Activated naive CD4-positive, alpha-beta T cell treated with anti-CD3 and anti-CD28 coated beads for 36 hours (primary cell): ENCODE results near the gene KCNE3. TPM values are rescaled to one million over a fixed set of nuclear protein-coding genes. Genes with fewer than 3 reads are reported as not detected.

Experiments used
- CTCF ChIA-PET: fragments of 350-600 bp; sonication (Branson Sonifier 250); formaldehyde crosslinking; loops from one replicate; lab custom pipeline; 2021; ENCODE audit warnings: antibody characterized with exemption; lab: Charles Lee
- DNase-seq: peaks from one replicate; pipeline ENCODE4 v3.0.0-alpha.2; 2020
- H3K27ac Mint-ChIP-seq: one replicate; pipeline ENCODE4 v1.8.0; 2021; ENCODE audit warnings: mild to moderate bottlenecking, mixed read lengths
- H3K27me3 Mint-ChIP-seq: one replicate; pipeline ENCODE4 v1.8.0; 2021; ENCODE audit warnings: low read depth, mixed read lengths
- H3K36me3 Mint-ChIP-seq: one replicate; pipeline ENCODE4 v1.8.0; 2021; ENCODE audit warnings: low read depth, mixed read lengths
- H3K4me1 Mint-ChIP-seq: one replicate; pipeline ENCODE4 v1.8.0; 2021; ENCODE audit warnings: low read depth, mixed read lengths
- H3K4me3 Mint-ChIP-seq: one replicate; pipeline ENCODE4 v1.8.0; 2021; ENCODE audit warnings: mild to moderate bottlenecking, moderate library complexity, mixed read lengths
- H3K9me3 Mint-ChIP-seq: one replicate; pipeline ENCODE4 v1.8.0; 2021; ENCODE audit warnings: mixed read lengths
- intact Hi-C: fragments of 100-400 bp; cut with micrococcal nuclease; formaldehyde crosslinking; loops from one replicate; pipeline ENCODE4 v1.15.1; 2023
- total RNA-seq, 2 experiments: library from RNA; stranded (reverse); gene quantifications; one replicate each; pipeline ENCODE4 v1.2.3, GENCODE V29; 2021

The KCNE3 gene
- total RNA-seq, 2 experiments from 2014 or later: not detected

DNA sequence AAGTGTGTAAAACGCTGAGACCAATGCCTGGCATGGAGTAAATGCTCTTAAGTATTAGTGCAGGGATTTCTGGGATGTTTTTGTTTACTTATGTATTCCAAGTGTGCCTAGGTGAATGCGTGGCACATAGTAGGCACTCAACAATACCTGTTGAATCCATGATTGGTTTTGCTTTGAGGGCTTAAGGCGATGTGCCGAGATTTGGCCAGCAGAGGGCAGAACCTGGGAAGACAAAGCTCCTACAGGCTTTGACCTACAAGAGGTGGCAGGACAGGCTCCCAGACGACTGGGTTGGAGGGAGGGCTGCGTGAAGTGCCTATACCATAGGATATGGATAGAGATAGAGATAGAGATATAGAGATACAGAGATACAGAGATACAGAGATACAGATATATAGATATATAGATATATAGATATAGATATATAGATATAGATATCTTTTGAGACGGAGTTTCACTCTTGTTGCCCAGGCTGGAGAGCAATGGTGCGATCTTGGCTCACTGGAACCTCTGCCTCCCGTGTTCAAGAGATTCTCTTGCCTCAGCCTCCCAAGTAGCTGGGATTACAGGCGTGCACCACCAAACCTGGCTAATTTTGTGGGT lies 13.9 kb downstream of the KCNE3 start:
- no peak overlapping the region for H3K27ac Mint-ChIP-seq
- H3K36me3 Mint-ChIP-seq: no peaks in the 10 kb centered on the region
- no peak overlapping the region for H3K4me3 Mint-ChIP-seq
- intact Hi-C loops: loop anchor here (1.0 kb wide), 3 partner anchors 117 to 286 kb away; no protein-coding TSS in a partner anchor
- peaks cover 2% of the 10 kb centered on the region for H3K27me3 Mint-ChIP-seq
- peaks cover 8% of the 10 kb centered on the region for H3K4me1 Mint-ChIP-seq
- CTCF ChIA-PET: interaction anchor here (0.6 to 6.5 kb wide), 28 partner anchors 9 to 348 kb away, joined by 3 to 128 read pairs (median 4); partner anchors contain the start of genes LIPT2 and POLD3
- DNase-seq: peak; percentile 85
- no peaks in the 10 kb centered on the region for H3K9me3 Mint-ChIP-seq

DNA sequence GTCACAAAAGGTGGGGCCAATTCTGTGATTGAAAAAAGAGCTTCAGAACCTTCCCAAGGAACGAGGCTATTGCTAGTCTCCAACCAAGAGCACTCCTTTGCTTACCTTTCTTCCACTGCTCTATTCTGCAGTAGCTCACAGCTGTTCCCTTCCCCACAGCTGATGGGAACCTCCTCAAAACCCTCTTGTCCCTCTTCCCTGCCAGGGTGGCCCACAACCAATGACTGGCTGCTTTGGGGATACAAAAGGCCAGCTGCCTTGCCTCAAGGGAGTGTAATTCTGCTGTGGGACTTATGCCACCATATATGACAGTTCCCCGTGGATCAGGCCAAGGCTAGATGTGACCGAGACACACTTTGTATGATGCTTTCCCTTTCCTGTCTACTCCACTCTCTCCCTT lies 15.0 kb downstream of the KCNE3 start:
- H3K4me3 Mint-ChIP-seq: no peak overlapping the region
- no peak overlapping the region for H3K27ac Mint-ChIP-seq
- H3K9me3 Mint-ChIP-seq: no peaks in the 10 kb centered on the region
- H3K36me3 Mint-ChIP-seq: no peaks in the 10 kb centered on the region
- peaks cover 8% of the 10 kb centered on the region for H3K4me1 Mint-ChIP-seq
- intact Hi-C loops: no loop called here
- CTCF ChIA-PET: interaction anchor here (0.6 to 6.5 kb wide), 23 partner anchors 11 to 287 kb away, joined by 3 to 128 read pairs (median 6); partner anchors contain the start of gene LIPT2
- no peak for DNase-seq
- H3K27me3 Mint-ChIP-seq: peaks cover 2% of the 10 kb centered on the region

GRCh38 chr11:74450318-74450717 lies 17.0 kb downstream of the KCNE3 start:
- intact Hi-C loops: no loop called here
- DNase-seq: no peak
- H3K27ac Mint-ChIP-seq: no peak overlapping the region
- CTCF ChIA-PET: interaction anchor here (0.6 to 6.5 kb wide), 29 partner anchors 8 to 486 kb away, joined by 3 to 128 read pairs (median 4); partner anchors contain the start of genes LIPT2 and PGM2L1
- H3K9me3 Mint-ChIP-seq: no peaks in the 10 kb centered on the region
- no peaks in the 10 kb centered on the region for H3K36me3 Mint-ChIP-seq
- peaks cover 8% of the 10 kb centered on the region for H3K4me1 Mint-ChIP-seq
- peaks cover 2% of the 10 kb centered on the region for H3K27me3 Mint-ChIP-seq
- no peak overlapping the region for H3K4me3 Mint-ChIP-seq

- Mint-ChIP-seq H3K27ac (no peak overlapping the region), H3K9me3 (no peaks in the 10 kb centered on the region), H3K4me3 (no peak overlapping the region), H3K27me3 (peaks cover 2% of the 10 kb centered on the region), H3K4me1 (peaks cover 8% of the 10 kb centered on the region), H3K36me3 (no peaks in the 10 kb centered on the region)
- CTCF ChIA-PET: interaction anchor here (0.6 to 6.5 kb wide), 30 partner anchors 9 to 485 kb away, joined by 3 to 128 read pairs (median 4); partner anchors contain the start of genes LIPT2 and PGM2L1
- DNase-seq: peak; percentile 52
- intact Hi-C loops: loop anchor here (1.0 to 2.0 kb wide), 4 partner anchors 31 to 485 kb away; no protein-coding TSS in a partner anchor
Observed at GRCh38 chr11:74449369-74449931, 17.9 kb downstream of the KCNE3 start.

DNA sequence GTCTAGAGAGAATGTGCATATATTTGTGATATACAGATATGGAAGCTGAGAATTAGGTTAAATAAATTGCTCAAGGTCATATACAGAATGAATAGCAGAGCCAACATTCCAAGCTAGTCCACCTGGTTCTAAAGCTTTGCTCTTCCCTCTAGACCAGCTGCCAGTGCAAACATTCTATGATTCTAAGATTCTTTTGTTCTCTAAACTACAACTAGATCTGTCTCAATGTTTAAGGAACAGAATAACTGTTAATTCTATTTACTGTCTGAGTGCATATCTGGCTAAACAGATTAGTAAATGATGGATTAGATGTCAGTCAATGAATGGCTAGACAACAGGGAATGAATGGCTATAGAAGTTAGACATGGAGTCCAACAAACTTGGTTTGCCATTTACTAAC lies 19.6 kb downstream of the KCNE3 start:
- H3K9me3 Mint-ChIP-seq: no peaks in the 10 kb centered on the region

GRCh38 chr11:74446532-74446938 lies 20.8 kb downstream of the KCNE3 start:
- H3K4me3 Mint-ChIP-seq: no peak overlapping the region
- intact Hi-C loops: no loop called here
- no peaks in the 10 kb centered on the region for H3K36me3 Mint-ChIP-seq
- no peaks in the 10 kb centered on the region for H3K9me3 Mint-ChIP-seq
- peaks cover 6% of the 10 kb centered on the region for H3K4me1 Mint-ChIP-seq
- no peak overlapping the region for H3K27ac Mint-ChIP-seq
- DNase-seq: no peak
- CTCF ChIA-PET: interaction anchor here (0.7 to 4.4 kb wide), 4 partner anchors 20 to 191 kb away, joined by 3 to 29 read pairs (median 6); no protein-coding TSS in a partner anchor
- no peaks in the 10 kb centered on the region for H3K27me3 Mint-ChIP-seq

More for the DNA sequence above, 19.6 kb downstream of the KCNE3 start:
- H3K4me3 Mint-ChIP-seq: no peak overlapping the region
- H3K27ac Mint-ChIP-seq: no peak overlapping the region
- no peak for DNase-seq
- intact Hi-C loops: loop anchor here (2.0 kb wide), 1 partner anchor 483 kb away; no protein-coding TSS in a partner anchor
- CTCF ChIA-PET: interaction anchor here (0.6 to 4.4 kb wide), 3 partner anchors 58 to 973 kb away, joined by 3 to 29 read pairs (median 12); no protein-coding TSS in a partner anchor
- H3K36me3 Mint-ChIP-seq: no peaks in the 10 kb centered on the region
- no peaks in the 10 kb centered on the region for H3K27me3 Mint-ChIP-seq
- H3K4me1 Mint-ChIP-seq: peaks cover 6% of the 10 kb centered on the region

DNA sequence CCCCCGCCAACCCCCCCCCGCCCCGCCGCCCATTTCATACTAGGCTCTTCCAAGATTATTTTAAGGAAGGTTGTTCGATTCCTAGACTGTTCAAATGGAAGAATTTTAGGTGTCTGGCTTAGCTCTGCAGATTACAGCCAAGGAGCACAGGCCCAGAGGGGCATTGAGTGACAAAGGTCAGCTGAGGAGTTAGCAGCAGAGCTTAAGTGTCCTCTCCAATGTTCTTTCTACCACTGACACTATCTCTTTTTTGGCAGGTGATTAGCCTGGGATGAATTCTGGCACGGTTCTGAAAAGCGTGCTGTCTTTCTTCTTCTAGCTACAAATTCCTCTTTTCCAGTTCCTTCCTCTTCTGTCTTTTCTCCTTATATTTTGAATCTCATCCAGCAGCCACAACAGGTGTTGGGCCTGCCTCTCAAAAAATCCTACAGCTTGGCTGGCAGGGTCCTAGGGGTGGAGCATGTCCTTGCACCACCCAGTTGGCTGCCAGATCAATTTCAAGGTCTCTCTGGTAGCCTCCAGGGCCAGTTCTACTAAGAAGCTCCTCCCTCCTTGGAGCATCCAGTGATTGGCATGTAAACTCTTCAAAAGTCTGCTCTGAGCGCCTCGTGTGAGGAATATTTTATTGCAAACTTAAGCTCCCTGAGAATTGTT lies 23.0 kb downstream of the KCNE3 start:
- no peaks in the 10 kb centered on the region for H3K27me3 Mint-ChIP-seq
- DNase-seq: no peak
- peaks cover 11% of the 10 kb centered on the region for H3K9me3 Mint-ChIP-seq
- no peaks in the 10 kb centered on the region for H3K36me3 Mint-ChIP-seq
- no peak overlapping the region for H3K27ac Mint-ChIP-seq
- no peak overlapping the region for H3K4me3 Mint-ChIP-seq
- CTCF ChIA-PET: interaction anchor here (0.5 to 4.4 kb wide), 7 partner anchors 8 to 121 kb away, joined by 3 to 29 read pairs (median 4); no protein-coding TSS in a partner anchor
- intact Hi-C loops: no loop called here
- H3K4me1 Mint-ChIP-seq: peaks cover 2% of the 10 kb centered on the region

DNA sequence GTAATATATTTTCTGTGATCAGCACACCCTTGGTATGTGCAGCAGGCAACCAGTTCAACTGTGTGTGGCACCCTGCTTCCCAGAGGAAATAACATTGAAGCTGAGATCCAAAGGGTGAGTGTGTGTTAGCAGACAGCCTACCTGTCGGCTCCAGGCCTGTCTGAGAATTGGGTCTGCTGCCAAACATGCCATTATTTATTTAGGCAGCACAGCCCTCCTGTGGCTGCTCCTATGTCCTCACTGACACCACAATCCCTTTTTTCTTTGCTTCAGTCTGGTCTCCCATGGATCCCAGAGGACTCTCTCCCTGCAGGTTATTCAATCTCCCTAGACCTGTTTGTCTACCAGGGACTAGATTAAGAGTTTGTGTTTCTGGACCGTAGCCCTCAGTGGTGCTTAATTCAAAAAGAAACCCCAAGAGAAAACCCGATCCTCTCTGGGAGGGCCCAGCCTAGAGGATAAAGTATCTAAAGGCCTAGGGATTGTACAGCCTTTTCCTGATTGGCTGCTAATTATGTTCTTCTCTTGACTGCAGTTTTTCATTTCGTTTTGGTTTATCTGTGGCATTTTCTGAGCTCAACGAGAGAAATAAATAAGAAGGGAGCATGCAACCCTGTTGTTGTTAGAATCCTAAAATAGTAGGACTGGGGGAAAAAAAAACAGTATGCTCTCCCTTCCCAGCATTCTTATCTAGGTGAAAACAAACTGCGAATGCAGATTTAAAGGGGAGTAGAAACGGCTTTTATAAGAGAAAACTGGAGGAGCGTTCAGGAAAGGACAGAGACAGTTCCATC lies 24.1 kb downstream of the KCNE3 start:
- no peak for DNase-seq
- Mint-ChIP-seq H3K4me3 (no peak overlapping the region), H3K9me3 (peaks cover 11% of the 10 kb centered on the region), H3K36me3 (no peaks in the 10 kb centered on the region), H3K27me3 (no peaks in the 10 kb centered on the region), H3K4me1 (no peaks in the 10 kb centered on the region), H3K27ac (no peak overlapping the region)
- CTCF ChIA-PET: interaction anchor here (1.1 to 4.4 kb wide), 3 partner anchors 16 to 120 kb away, joined by 3 to 29 read pairs (median 5); no protein-coding TSS in a partner anchor
- intact Hi-C loops: no loop called here

DNA sequence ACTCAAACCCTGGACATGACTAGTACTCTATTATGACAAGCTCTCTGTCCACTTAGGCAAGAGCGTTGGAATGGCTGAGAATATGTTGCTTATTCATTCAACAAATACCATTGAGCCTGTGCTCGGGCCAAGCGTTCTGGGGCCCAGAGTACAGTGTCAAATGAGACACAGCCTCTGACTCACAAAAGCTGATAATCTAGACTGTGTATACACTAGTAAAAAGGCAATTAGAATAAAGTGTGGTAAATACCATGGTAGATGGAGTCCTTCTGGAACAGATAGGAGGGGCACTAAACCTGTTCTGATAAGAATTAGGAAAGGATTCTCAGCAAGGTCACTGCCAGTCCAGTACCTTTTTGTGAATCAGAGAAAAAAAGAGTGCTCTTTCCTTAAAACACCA lies 24.7 kb downstream of the KCNE3 start:
- CTCF ChIA-PET: no interaction called here
- no peaks in the 10 kb centered on the region for H3K36me3 Mint-ChIP-seq
- intact Hi-C loops: no loop called here
- no peaks in the 10 kb centered on the region for H3K27me3 Mint-ChIP-seq
- no peak overlapping the region for H3K4me3 Mint-ChIP-seq
- no peak overlapping the region for H3K27ac Mint-ChIP-seq
- H3K9me3 Mint-ChIP-seq: peaks cover 11% of the 10 kb centered on the region
- no peaks in the 10 kb centered on the region for H3K4me1 Mint-ChIP-seq
- no peak for DNase-seq

GRCh38 chr11:74438681-74439080 lies 28.7 kb downstream of the KCNE3 start:
- H3K9me3 Mint-ChIP-seq: peaks cover 11% of the 10 kb centered on the region
- H3K4me3 Mint-ChIP-seq: no peak overlapping the region
- intact Hi-C loops: no loop called here
- H3K27me3 Mint-ChIP-seq: no peaks in the 10 kb centered on the region
- CTCF ChIA-PET: interaction anchor here (0.7 to 4.3 kb wide), 3 partner anchors 13 to 183 kb away, joined by 3 to 32 read pairs (median 6); no protein-coding TSS in a partner anchor
- no peak overlapping the region for H3K27ac Mint-ChIP-seq
- H3K36me3 Mint-ChIP-seq: no peaks in the 10 kb centered on the region
- DNase-seq: no peak
- H3K4me1 Mint-ChIP-seq: peaks cover 2% of the 10 kb centered on the region

GRCh38 chr11:74437441-74438042 lies 29.8 kb downstream of the KCNE3 start:
- intact Hi-C loops: no loop called here
- no peaks in the 10 kb centered on the region for H3K36me3 Mint-ChIP-seq
- CTCF ChIA-PET: interaction anchor here (1.6 to 4.3 kb wide), 3 partner anchors 11 to 182 kb away, joined by 5 to 32 read pairs (median 6); no protein-coding TSS in a partner anchor
- H3K4me1 Mint-ChIP-seq: peaks cover 2% of the 10 kb centered on the region
- H3K27me3 Mint-ChIP-seq: no peaks in the 10 kb centered on the region
- H3K27ac Mint-ChIP-seq: no peak overlapping the region
- no peak overlapping the region for H3K4me3 Mint-ChIP-seq
- peaks cover 11% of the 10 kb centered on the region for H3K9me3 Mint-ChIP-seq
- DNase-seq: no peak
